H1 (cell line): ENCODE data around the gene RAB31.

Source experiments
- EP300 ChIP-seq, 2 experiments: IDR thresholded peaks; 1 replicate in 1 of 2; 2 replicates in 1 of 2; pipeline ENCODE4 v1.6.1; 2011 to 2012; ENCODE audit warnings: low read depth in 2 of 2, low read length in 2 of 2, mild to moderate bottlenecking in 2 of 2, borderline replicate concordance in 1 of 2, inconsistent platforms in 1 of 2, moderate library complexity in 1 of 2
- EZH2 ChIP-seq: fragments of 200-600 bp; sonication (generic); IDR thresholded peaks from 2 replicates; pipeline ENCODE4 v1.7.1; 2012; ENCODE audit warnings: low read depth, mild to moderate bottlenecking, moderate library complexity, low read length, inconsistent platforms; ENCODE audit not compliant: severe bottlenecking
- PHF8 ChIP-seq: fragments of 200-600 bp; sonication (generic); conservative IDR thresholded peaks from 2 replicates; pipeline ENCODE4 v1.7.1; 2012; ENCODE audit warnings: low read depth, mild to moderate bottlenecking, inconsistent platforms, low read length, moderate library complexity
- POLR2A ChIP-seq, 2 experiments: IDR thresholded peaks; 1 replicate in 1 of 2; 2 replicates in 1 of 2; pipeline ENCODE4 v1.6.1; 2011; ENCODE audit warnings: low read depth in 2 of 2, low read length in 2 of 2, mild to moderate bottlenecking in 2 of 2; ENCODE audit errors: control extremely low read depth in 1 of 2
- RAD21 ChIP-seq, 2 experiments: IDR thresholded peaks in 1 of 2; conservative IDR thresholded peaks in 1 of 2; 2 replicates each; pipeline ENCODE4 v1.6.1; 2011; ENCODE audit warnings: low read depth in 2 of 2, low read length in 2 of 2, improper control_type of control experiment in 1 of 2, inconsistent platforms in 1 of 2, mild to moderate bottlenecking in 1 of 2, moderate library complexity in 1 of 2
- SP2 ChIP-seq: IDR thresholded peaks from 2 replicates; pipeline ENCODE4 v1.6.1; 2012; ENCODE audit warnings: mild to moderate bottlenecking, low read length, inconsistent platforms
- TEAD4 ChIP-seq: IDR thresholded peaks from 2 replicates; pipeline ENCODE4 v1.6.1; 2012; ENCODE audit warnings: low read depth, low read length, inconsistent platforms, mixed read lengths
- TF ChIP-seq, protein P1 (sequence below): IDR thresholded peaks from 2 replicates; pipeline ENCODE4 v1.6.1; 2012; ENCODE audit warnings: inconsistent platforms
- TF ChIP-seq, protein P2 (sequence below), 3 experiments: IDR thresholded peaks; 1 replicate in 2 of 3; 2 replicates in 1 of 3; pipeline versions ENCODE4 v1.5.1 to v1.6.1; 2011; ENCODE audit warnings: low read length in 3 of 3, mild to moderate bottlenecking in 3 of 3, inconsistent platforms in 2 of 3, low read depth in 1 of 3, moderate library complexity in 1 of 3; ENCODE audit not compliant: insufficient read depth in 1 of 3; ENCODE audit errors: control extremely low read depth in 1 of 3

DNA sequence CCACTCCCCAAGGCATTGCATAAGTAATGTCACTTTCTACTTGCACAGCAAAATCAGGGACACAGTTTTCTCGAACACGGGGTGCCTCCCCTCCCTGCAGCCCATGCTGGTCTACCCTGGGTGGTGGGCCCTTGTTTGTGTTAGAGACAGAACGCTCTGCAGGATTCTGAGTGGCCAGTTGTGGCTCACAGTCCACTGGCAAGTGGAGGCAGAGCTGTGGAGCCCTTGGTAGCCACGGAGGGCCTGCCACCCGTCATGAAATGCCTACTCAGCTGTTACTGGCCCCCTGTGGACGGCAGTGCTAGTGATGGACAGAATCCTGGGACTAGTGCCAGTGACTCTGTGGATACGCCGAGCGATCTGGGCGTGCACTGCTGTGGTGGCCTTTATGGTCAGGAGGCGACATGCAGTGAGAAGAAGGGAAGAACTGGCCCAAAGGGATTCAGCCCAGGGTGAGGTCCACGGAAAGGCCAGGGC lies 123.7 kb downstream of the RAB31 start:
- TF ChIP-seq, protein P1, sequence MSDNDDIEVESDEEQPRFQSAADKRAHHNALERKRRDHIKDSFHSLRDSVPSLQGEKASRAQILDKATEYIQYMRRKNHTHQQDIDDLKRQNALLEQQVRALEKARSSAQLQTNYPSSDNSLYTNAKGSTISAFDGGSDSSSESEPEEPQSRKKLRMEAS: no peak
- TF ChIP-seq RAD21 (IDR thresholded peaks at IDR 0.05 in 1 of 2, conservative IDR thresholded peaks at IDR 0.05 in 1 of 2; ENCODE audit: low read depth in 2 of 2, low read length in 2 of 2): no peak
- no peak for TF ChIP-seq POLR2A (IDR thresholded peaks at IDR 0.05; ENCODE audit: control extremely low read depth in 1 of 2, low read depth in 2 of 2, low read length in 2 of 2)
- TF ChIP-seq, protein P2, sequence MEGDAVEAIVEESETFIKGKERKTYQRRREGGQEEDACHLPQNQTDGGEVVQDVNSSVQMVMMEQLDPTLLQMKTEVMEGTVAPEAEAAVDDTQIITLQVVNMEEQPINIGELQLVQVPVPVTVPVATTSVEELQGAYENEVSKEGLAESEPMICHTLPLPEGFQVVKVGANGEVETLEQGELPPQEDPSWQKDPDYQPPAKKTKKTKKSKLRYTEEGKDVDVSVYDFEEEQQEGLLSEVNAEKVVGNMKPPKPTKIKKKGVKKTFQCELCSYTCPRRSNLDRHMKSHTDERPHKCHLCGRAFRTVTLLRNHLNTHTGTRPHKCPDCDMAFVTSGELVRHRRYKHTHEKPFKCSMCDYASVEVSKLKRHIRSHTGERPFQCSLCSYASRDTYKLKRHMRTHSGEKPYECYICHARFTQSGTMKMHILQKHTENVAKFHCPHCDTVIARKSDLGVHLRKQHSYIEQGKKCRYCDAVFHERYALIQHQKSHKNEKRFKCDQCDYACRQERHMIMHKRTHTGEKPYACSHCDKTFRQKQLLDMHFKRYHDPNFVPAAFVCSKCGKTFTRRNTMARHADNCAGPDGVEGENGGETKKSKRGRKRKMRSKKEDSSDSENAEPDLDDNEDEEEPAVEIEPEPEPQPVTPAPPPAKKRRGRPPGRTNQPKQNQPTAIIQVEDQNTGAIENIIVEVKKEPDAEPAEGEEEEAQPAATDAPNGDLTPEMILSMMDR (IDR thresholded peaks at IDR 0.05; ENCODE audit: control extremely low read depth in 1 of 3, insufficient read depth in 1 of 3, low read depth in 1 of 3, low read length in 3 of 3): no peak
- TF ChIP-seq EZH2: no peak
- no peak for TF ChIP-seq EP300 (IDR thresholded peaks at IDR 0.05; ENCODE audit: borderline replicate concordance in 1 of 2, low read depth in 2 of 2, low read length in 2 of 2)
- no peak for TF ChIP-seq SP2
- TF ChIP-seq TEAD4: no peak
- TF ChIP-seq PHF8: no peak
